Right lobe of liver (tissue), 6 donors: Measurements from ENCODE around the gene TWF2. TPM values are rescaled to one million over a fixed set of nuclear protein-coding genes. Genes with fewer than 3 reads are reported as not detected.

Experiments
- ATAC-seq, 4 donors: fragments of 200-7000 bp; cut with Tn5 transposase; one replicate each; pipeline ENCODE4 v1.9.1; 2020; ENCODE audit warnings: mild to moderate bottlenecking in 4 of 4, moderate library complexity in 4 of 4
- DNase-seq, 3 donors: peaks; one replicate each; pipeline ENCODE4 v3.0.0-alpha.2; 2020
- H3K27ac ChIP-seq, 3 donors: fragments of 200-600 bp; one replicate each; pipeline ENCODE4 v1.8.0; 2022
- H3K27me3 ChIP-seq, 2 donors: fragments of 200-600 bp; one replicate each; pipeline ENCODE4 v1.8.0; 2022
- H3K36me3 ChIP-seq, 4 donors: fragments of 200-600 bp; sonication (generic) in 1 of 4; one replicate each; pipeline versions ENCODE4 v1.5.1 to v1.8.0; 2017 to 2022; ENCODE audit warnings: control low read depth in 1 of 4
- H3K4me1 ChIP-seq, 4 donors: fragments of 200-600 bp; sonication (generic) in 1 of 4; one replicate each; pipeline versions ENCODE4 v1.5.1 to v1.8.0; 2017 to 2022; ENCODE audit warnings: control low read depth in 1 of 4
- H3K4me3 ChIP-seq, 3 donors: fragments of 200-600 bp; one replicate each; pipeline ENCODE4 v1.8.0; 2022
- H3K9me3 ChIP-seq, 4 donors: fragments of 200-600 bp; sonication (generic) in 1 of 4; one replicate each; pipeline versions ENCODE4 v1.5.1 to v1.8.0; 2017 to 2022; ENCODE audit warnings: control low read depth in 1 of 4
- POLR2A ChIP-seq: fragments of 450-650 bp; IDR thresholded peaks from one replicate; pipeline ENCODE4 v1.6.1; 2017; ENCODE audit warnings: antibody characterized with exemption, mild to moderate bottlenecking
- WGBS: methylation state at CpG from one replicate; pipeline ENCODE4 v1.1.6; 2018; ENCODE audit warnings: low coverage, low lambda C conversion rate; ENCODE audit not compliant: insufficient coverage; ENCODE audit errors: missing lambda C conversion rate; 5-methylcytosine and 5-hydroxymethylcytosine counted together
- intact Hi-C, 2 donors: fragments of 100-400 bp; cut with DNase I; formaldehyde crosslinking; loops; one replicate each; pipeline versions ENCODE4 v1.11.2 to v1.14.1; 2022
- total RNA-seq, 6 experiments: library from RNA; depleted of rRNA in 2 of 6; stranded (reverse); fragments of >200 nt in 2 of 6; fragmentation: NEBNext Ultra II Directional in 3 of 6; extraction: Animal tissue kit (Norgen Biotek cat#: 25700) in 3 of 6; gene quantifications; one replicate each; pipeline versions ENCODE4 v1.1.0 to v1.2.4, GENCODE V29; 2016 to 2023
- TF ChIP-seq, protein P1 (sequence below), 4 donors: fragments of 200-600 bp in 3 of 4; fragments of 450-650 bp in 1 of 4; IDR thresholded peaks; one replicate each; pipeline versions ENCODE4 v1.5.1 to v1.8.0; 2016 to 2022; ENCODE audit warnings: antibody characterized with exemption in 4 of 4, mild to moderate bottlenecking in 2 of 4
- donor health status: DM: no; HTN: yes; CAD: no.
- donor health status: DM: no; HTN: no; CAD: no.
- donor health status: DM: no; HTN: no; CAD: no.
- donor health status: DM: no; HTN: yes; CAD: no.
- donor health status: DM: no; HTN: yes; CAD: no.

TWF2 gene
- total RNA-seq, 6 experiments from 2014 or later: 12.9 to 34.4 (median 23.7) TPM

DNA sequence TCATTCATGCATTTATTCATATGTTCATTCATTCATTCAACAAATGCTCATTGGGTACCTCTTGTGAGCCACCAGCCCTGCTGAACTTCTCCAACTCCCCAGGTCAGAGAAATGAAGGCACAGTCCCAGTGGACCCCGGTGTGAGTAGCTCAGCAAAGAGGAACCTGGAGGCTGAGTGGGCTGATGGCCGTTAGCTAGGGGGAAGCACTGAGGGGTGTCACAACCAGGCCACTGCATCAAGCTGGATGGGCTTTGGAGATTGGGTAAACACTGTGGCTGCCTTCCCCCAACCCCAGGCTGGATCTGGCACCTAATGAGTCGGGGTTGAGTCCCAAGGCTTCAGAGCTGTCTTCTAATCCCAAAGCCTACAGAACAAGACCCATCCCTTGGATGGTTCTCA, 53.1 kb downstream of the TWF2 start:
- no peak for DNase-seq
- H3K27me3 ChIP-seq: no peaks in the 10 kb centered on the region
- ATAC-seq: no peak
- no peaks in the 10 kb centered on the region for H3K36me3 ChIP-seq
- peak overlapping the region in 1 of 3 donors; percentile 31 for H3K4me3 ChIP-seq
- peaks cover 0 to 79% (median 25%) of the 10 kb centered on the region in 4 donors for H3K4me1 ChIP-seq
- no peaks in the 10 kb centered on the region for H3K9me3 ChIP-seq
- intact Hi-C loops: no loop called here
- TF ChIP-seq POLR2A: no peak
- TF ChIP-seq, protein P1, sequence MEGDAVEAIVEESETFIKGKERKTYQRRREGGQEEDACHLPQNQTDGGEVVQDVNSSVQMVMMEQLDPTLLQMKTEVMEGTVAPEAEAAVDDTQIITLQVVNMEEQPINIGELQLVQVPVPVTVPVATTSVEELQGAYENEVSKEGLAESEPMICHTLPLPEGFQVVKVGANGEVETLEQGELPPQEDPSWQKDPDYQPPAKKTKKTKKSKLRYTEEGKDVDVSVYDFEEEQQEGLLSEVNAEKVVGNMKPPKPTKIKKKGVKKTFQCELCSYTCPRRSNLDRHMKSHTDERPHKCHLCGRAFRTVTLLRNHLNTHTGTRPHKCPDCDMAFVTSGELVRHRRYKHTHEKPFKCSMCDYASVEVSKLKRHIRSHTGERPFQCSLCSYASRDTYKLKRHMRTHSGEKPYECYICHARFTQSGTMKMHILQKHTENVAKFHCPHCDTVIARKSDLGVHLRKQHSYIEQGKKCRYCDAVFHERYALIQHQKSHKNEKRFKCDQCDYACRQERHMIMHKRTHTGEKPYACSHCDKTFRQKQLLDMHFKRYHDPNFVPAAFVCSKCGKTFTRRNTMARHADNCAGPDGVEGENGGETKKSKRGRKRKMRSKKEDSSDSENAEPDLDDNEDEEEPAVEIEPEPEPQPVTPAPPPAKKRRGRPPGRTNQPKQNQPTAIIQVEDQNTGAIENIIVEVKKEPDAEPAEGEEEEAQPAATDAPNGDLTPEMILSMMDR (IDR thresholded peaks at IDR 0.05): no peak
- WGBS: 56% methylated on average over 3 of the region's 3 CpGs
- peak overlapping the region in 1 of 3 donors; percentile 100 for H3K27ac ChIP-seq

DNA sequence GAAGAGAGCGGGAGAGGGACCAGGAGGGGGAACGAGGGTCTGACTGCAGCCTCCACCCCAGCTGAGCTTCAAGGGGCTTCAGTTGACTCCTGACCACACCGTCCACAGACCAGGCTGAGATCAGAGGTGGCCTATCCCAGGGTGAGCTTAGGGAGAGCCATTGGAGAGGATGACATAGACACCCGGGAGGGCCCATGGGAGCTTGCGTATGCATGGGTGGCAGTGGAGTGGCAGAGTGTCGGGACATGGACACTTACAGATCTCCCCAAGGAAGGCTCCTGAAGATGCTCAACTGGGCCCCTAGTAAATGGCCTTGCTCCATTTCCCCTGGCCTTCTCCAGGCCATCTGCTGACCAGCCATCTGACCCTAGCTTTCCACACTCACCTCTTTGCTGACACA, 53.6 kb downstream of the TWF2 start:
- no peaks in the 10 kb centered on the region for H3K36me3 ChIP-seq
- H3K4me1 ChIP-seq: peaks cover 0 to 75% (median 27%) of the 10 kb centered on the region in 4 donors
- TF ChIP-seq, protein P1 (IDR thresholded peaks at IDR 0.05): no peak
- TF ChIP-seq POLR2A: no peak
- H3K27me3 ChIP-seq: no peaks in the 10 kb centered on the region
- no peak overlapping the region for H3K4me3 ChIP-seq
- H3K27ac ChIP-seq: peak overlapping the region in 1 of 3 donors; percentile 100
- 100% methylated on average over 1 of the region's 6 CpGs for WGBS
- intact Hi-C loops: no loop called here
- DNase-seq (no peak), ATAC-seq (no peak)
- no peaks in the 10 kb centered on the region for H3K9me3 ChIP-seq

DNA sequence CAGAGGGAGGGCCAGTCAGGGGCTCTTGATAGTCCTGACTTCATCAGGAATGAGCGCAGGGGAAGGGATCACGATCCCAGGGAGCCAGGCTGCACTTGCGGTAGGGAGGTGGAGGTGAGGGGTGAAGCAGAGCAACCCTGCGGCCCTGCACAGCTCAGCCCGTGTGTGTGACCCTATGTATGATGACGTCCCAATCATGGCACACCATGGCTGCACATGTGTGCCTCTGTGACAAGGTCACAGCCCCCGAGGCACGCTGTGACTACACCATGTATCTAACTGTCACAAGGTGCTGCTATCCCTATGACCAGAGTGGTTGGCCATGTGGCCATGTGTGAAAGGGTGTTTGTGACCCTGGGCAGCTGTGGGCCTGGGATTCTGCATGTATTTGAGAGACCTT, 54.3 kb downstream of the TWF2 start:
- no peak for ATAC-seq

DNA sequence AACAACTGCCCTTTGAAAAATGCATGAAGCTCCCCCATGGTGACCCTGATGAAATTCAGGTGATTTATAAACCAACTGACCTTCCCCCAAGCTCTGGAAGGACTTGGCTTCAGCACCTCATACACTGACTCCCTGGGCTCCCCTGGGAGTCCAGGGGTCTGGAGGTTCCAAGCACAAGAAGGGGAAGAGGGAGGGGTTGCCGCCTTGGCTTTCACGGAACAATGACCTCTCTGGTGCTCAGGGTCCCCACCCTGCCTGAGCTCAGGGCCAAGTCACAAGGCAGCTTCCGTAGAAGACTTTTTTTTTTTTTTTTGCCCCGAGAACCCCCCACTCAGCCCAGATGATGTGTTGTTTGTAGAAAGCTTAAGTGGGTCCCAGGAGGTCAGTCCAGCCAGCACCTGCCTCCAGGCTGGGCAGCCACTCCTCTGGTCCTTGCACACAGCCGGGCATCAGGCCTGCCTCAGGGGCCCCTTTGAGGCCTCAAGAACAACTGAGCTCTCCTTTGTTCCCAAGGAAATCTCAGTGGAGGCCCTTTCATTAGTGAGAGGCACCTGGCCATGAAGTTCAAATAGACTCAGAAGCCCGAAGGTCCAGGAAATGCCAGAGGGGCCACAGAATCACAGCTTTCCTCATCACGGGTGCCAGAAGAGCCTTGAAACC, 55.0 kb downstream of the TWF2 start:
- DNase-seq (no peak), ATAC-seq (no peak)
- WGBS: 93% methylated on average over 6 of the region's 7 CpGs
- Histone ChIP-seq H3K9me3 (no peaks in the 10 kb centered on the region), H3K27me3 (no peaks in the 10 kb centered on the region), H3K4me1 (peaks cover 0 to 77% (median 25%) of the 10 kb centered on the region in 4 donors), H3K27ac (peak overlapping the region in 2 of 3 donors; percentile 95 to 100), H3K4me3 (no peak overlapping the region), H3K36me3 (no peaks in the 10 kb centered on the region)
- intact Hi-C loops: no loop called here
- no peak for TF ChIP-seq POLR2A
- TF ChIP-seq, protein P1 (IDR thresholded peaks at IDR 0.05): no peak

More for the DNA sequence above, 54.3 kb downstream of the TWF2 start:
- Histone ChIP-seq H3K4me3 (no peak overlapping the region), H3K27ac (peak overlapping the region in 1 of 3 donors; percentile 100), H3K36me3 (no peaks in the 10 kb centered on the region), H3K9me3 (no peaks in the 10 kb centered on the region), H3K27me3 (no peaks in the 10 kb centered on the region), H3K4me1 (peaks cover 0 to 75% (median 26%) of the 10 kb centered on the region in 4 donors)
- DNase-seq: no peak
- 83% methylated on average over 1 of the region's 8 CpGs for WGBS
- intact Hi-C loops: no loop called here
- no peak for TF ChIP-seq POLR2A
- TF ChIP-seq, protein P1 (IDR thresholded peaks at IDR 0.05): no peak
